ENCODE results near the gene DEFB112. TPM values are rescaled to one million over a fixed set of nuclear protein-coding genes. Genes with fewer than 3 reads are reported as not detected.
A peak's percentile ranks its signal among the peaks of the same experiment; 100 is the strongest.

DEFB112 gene
- total and polyA plus RNA-seq, 2 experiments from 2014 or later, result not detected

DNA sequence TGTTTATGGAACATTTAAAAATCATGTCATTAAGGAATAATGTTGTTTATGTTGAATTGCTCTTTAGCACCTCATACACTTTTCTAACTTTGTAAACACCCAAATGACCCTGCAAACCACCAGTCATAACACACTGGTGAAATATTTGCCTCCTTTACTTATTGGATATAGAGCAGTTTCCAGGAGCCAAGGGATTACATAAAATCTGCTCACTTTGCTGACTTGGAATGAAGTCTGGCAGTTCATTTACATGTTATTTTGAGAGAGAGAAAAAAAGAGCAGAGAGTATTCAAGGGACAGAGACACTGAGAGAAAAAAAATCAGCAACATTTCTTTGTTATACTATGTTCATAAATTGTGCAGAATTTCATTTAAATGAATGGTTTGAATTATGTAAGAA is 46.6 kb upstream of the DEFB112 start:
- no peaks in the 10 kb centered on the region for H3K27me3 ChIP-seq (ENCODE audit: insufficient read depth)
- no peak overlapping the region for H3K4me3 ChIP-seq
- no peaks in the 10 kb centered on the region for H3K4me1 ChIP-seq (ENCODE audit: insufficient read depth)
- no peaks in the 10 kb centered on the region for H4K20me1 ChIP-seq (replicated peaks; ENCODE audit: insufficient read depth)
- H3K9me2 ChIP-seq (ENCODE audit: insufficient read depth), result no peaks in the 10 kb centered on the region
- no peaks in the 10 kb centered on the region for H3F3A ChIP-seq (replicated peaks; ENCODE audit: low read depth)
- no peak overlapping the region for H3K4me3 Mint-ChIP-seq
- DNase-seq (ENCODE audit: low spot score) (no peak), ATAC-seq (no peak)
- H3K4me2 ChIP-seq, result no peak overlapping the region
- H3K27ac Mint-ChIP-seq, result peak overlapping the region; percentile 6; the same call in 1 of the 2 replicates
- no peak for TF ChIP-seq POLR2AphosphoS5 (IDR thresholded peaks at IDR 0.05; ENCODE audit: low read depth)
- TF ChIP-seq STAT1 (IDR thresholded peaks at IDR 0.05; ENCODE audit: unreplicated experiment), result no peak
- no peaks in the 10 kb centered on the region for H3K9me3 Mint-ChIP-seq
- no peaks in the 10 kb centered on the region; the same call in 2 of the 3 replicates for H3K4me1 Mint-ChIP-seq
- H3K27ac ChIP-seq (ENCODE audit: low read depth), result no peak overlapping the region
- no peaks in the 10 kb centered on the region for H3K36me3 Mint-ChIP-seq (ENCODE audit: low read depth)
- no peaks in the 10 kb centered on the region for H3K27me3 Mint-ChIP-seq (ENCODE audit: insufficient read depth, low read depth, poor library complexity)
- no peaks in the 10 kb centered on the region for H3K79me2 ChIP-seq (replicated peaks; ENCODE audit: insufficient read depth)
- H3K36me3 ChIP-seq (ENCODE audit: insufficient read depth), result no peaks in the 10 kb centered on the region
- no peak overlapping the region for H2AFZ ChIP-seq

DNA sequence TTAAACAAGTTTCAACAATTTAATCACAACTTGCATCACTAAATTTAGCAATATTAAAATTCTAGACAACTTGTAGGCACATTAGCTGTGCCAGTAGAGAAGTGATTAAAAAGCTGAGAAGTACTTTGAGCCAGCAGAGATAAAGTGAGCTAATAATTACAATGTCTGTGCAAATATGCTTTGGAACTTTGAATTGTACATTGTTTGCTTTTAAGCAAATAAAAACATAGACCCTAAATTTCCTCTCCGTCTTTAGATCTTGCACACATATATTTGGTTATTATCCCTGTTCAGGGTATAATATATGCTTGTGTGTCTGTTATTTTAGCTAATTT is 44.2 kb upstream of the DEFB112 start:
- Histone ChIP-seq H3K27me3 (ENCODE audit: insufficient read depth) (no peaks in the 10 kb centered on the region), H3K79me2 (replicated peaks; ENCODE audit: insufficient read depth) (no peaks in the 10 kb centered on the region)
- no peak for DNase-seq (ENCODE audit: low spot score)

DNA sequence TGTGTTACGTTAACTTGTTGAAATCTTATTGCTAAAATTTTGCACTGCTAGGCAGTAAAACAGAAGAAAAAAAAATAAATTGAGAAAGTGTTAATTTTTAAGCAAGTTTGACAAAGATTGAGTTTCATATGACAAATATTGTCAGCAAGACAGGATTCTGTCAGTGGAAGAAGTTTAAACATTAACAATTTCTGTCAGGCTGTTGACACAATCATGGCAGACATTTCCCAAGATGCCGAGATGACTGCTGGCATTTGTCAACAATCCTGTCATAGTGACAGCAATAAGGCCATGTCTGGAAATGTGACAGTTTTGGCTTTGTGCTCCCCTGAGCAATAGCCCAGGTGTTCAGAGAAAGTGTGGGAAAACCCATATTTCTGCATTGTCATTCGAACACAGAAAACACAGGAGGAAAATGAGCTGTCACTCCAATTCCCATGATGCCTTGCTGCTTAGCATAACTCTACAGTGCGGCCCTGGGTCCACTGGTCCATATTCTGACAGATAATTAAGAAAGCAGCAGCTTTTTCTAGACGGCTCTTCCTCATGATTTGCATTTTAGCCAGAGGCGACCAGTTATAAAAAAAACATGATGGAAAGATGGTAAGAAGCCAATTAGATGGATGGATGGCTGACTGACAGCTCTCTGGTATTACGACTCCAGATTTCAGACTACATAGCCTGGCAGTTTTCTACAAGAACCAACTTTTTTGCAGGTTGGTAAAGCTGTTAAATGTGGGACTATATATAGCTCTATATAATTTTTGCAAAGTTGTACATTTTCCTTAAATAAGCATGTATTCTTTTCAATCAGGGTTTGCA is 43.6 kb upstream of the DEFB112 start:
- H2AFZ ChIP-seq, result no peak overlapping the region
- TF ChIP-seq, protein P1, sequence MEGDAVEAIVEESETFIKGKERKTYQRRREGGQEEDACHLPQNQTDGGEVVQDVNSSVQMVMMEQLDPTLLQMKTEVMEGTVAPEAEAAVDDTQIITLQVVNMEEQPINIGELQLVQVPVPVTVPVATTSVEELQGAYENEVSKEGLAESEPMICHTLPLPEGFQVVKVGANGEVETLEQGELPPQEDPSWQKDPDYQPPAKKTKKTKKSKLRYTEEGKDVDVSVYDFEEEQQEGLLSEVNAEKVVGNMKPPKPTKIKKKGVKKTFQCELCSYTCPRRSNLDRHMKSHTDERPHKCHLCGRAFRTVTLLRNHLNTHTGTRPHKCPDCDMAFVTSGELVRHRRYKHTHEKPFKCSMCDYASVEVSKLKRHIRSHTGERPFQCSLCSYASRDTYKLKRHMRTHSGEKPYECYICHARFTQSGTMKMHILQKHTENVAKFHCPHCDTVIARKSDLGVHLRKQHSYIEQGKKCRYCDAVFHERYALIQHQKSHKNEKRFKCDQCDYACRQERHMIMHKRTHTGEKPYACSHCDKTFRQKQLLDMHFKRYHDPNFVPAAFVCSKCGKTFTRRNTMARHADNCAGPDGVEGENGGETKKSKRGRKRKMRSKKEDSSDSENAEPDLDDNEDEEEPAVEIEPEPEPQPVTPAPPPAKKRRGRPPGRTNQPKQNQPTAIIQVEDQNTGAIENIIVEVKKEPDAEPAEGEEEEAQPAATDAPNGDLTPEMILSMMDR (conservative IDR thresholded peaks at IDR 0.05; ENCODE audit: low read depth in 2 of 2), result no peak
- TF ChIP-seq, protein P2, sequence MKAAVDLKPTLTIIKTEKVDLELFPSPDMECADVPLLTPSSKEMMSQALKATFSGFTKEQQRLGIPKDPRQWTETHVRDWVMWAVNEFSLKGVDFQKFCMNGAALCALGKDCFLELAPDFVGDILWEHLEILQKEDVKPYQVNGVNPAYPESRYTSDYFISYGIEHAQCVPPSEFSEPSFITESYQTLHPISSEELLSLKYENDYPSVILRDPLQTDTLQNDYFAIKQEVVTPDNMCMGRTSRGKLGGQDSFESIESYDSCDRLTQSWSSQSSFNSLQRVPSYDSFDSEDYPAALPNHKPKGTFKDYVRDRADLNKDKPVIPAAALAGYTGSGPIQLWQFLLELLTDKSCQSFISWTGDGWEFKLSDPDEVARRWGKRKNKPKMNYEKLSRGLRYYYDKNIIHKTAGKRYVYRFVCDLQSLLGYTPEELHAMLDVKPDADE (IDR thresholded peaks at IDR 0.05), result no peak
- no peak for TF ChIP-seq NANOG (IDR thresholded peaks at IDR 0.05; ENCODE audit: borderline replicate concordance)
- TF ChIP-seq, protein P3, sequence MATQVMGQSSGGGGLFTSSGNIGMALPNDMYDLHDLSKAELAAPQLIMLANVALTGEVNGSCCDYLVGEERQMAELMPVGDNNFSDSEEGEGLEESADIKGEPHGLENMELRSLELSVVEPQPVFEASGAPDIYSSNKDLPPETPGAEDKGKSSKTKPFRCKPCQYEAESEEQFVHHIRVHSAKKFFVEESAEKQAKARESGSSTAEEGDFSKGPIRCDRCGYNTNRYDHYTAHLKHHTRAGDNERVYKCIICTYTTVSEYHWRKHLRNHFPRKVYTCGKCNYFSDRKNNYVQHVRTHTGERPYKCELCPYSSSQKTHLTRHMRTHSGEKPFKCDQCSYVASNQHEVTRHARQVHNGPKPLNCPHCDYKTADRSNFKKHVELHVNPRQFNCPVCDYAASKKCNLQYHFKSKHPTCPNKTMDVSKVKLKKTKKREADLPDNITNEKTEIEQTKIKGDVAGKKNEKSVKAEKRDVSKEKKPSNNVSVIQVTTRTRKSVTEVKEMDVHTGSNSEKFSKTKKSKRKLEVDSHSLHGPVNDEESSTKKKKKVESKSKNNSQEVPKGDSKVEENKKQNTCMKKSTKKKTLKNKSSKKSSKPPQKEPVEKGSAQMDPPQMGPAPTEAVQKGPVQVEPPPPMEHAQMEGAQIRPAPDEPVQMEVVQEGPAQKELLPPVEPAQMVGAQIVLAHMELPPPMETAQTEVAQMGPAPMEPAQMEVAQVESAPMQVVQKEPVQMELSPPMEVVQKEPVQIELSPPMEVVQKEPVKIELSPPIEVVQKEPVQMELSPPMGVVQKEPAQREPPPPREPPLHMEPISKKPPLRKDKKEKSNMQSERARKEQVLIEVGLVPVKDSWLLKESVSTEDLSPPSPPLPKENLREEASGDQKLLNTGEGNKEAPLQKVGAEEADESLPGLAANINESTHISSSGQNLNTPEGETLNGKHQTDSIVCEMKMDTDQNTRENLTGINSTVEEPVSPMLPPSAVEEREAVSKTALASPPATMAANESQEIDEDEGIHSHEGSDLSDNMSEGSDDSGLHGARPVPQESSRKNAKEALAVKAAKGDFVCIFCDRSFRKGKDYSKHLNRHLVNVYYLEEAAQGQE (IDR thresholded peaks at IDR 0.05; ENCODE audit: unreplicated experiment), result no peak

More for the DNA sequence above, 44.2 kb upstream of the DEFB112 start:
- Histone ChIP-seq H3K36me3 (ENCODE audit: insufficient read depth) (no peaks in the 10 kb centered on the region), H3K4me1 (ENCODE audit: insufficient read depth) (no peaks in the 10 kb centered on the region; the same call in 1 of the 2 replicates), H2AFZ (no peak overlapping the region), H4K20me1 (replicated peaks; ENCODE audit: insufficient read depth) (no peaks in the 10 kb centered on the region), H3K4me3 (no peak overlapping the region), H3K9me2 (ENCODE audit: insufficient read depth) (no peaks in the 10 kb centered on the region), H3K4me2 (no peak overlapping the region), H3K27ac (ENCODE audit: low read depth) (no peak overlapping the region), H3F3A (replicated peaks; ENCODE audit: low read depth) (no peaks in the 10 kb centered on the region)
- Mint-ChIP-seq H3K9me3 (no peaks in the 10 kb centered on the region), H3K36me3 (ENCODE audit: low read depth) (no peaks in the 10 kb centered on the region), H3K27ac (no peak overlapping the region), H3K4me3 (no peak overlapping the region), H3K27me3 (ENCODE audit: insufficient read depth, low read depth, poor library complexity) (no peaks in the 10 kb centered on the region), H3K4me1 (no peaks in the 10 kb centered on the region)
- TF ChIP-seq, protein P3 (IDR thresholded peaks at IDR 0.05; ENCODE audit: unreplicated experiment), result no peak
- no peak for ATAC-seq

More for the DNA sequence above, 43.6 kb upstream of the DEFB112 start:
- Mint-ChIP-seq H3K4me3 (no peak overlapping the region), H3K27ac (no peak overlapping the region), H3K9me3 (no peaks in the 10 kb centered on the region), H3K4me1 (no peaks in the 10 kb centered on the region), H3K27me3 (ENCODE audit: insufficient read depth, low read depth, poor library complexity) (no peaks in the 10 kb centered on the region), H3K36me3 (ENCODE audit: low read depth) (no peaks in the 10 kb centered on the region)
- Histone ChIP-seq H3F3A (replicated peaks; ENCODE audit: low read depth) (no peaks in the 10 kb centered on the region), H4K20me1 (replicated peaks; ENCODE audit: insufficient read depth) (no peaks in the 10 kb centered on the region), H3K4me1 (ENCODE audit: insufficient read depth) (no peaks in the 10 kb centered on the region; the same call in 1 of the 2 replicates), H3K4me3 (no peak overlapping the region), H3K79me2 (replicated peaks; ENCODE audit: insufficient read depth) (no peaks in the 10 kb centered on the region), H3K36me3 (ENCODE audit: insufficient read depth) (no peaks in the 10 kb centered on the region), H3K27me3 (ENCODE audit: insufficient read depth) (no peaks in the 10 kb centered on the region), H3K9me2 (ENCODE audit: insufficient read depth) (no peaks in the 10 kb centered on the region), H3K27ac (ENCODE audit: low read depth) (no peak overlapping the region), H3K4me2 (no peak overlapping the region)
- no peak for DNase-seq (ENCODE audit: low spot score)
- no peak for ATAC-seq

Measured in GM23338 (cell line).